C4-2B (cell line): ENCODE data around the gene DNAH8.

Source experiments
- CTCF ChIP-seq: fragments of 450-650 bp; conservative IDR thresholded peaks from 2 replicates; pipeline ENCODE4 v1.5.1; 2017; ENCODE audit warnings: mild to moderate bottlenecking
- ZFX ChIP-seq: fragments of 450-650 bp; IDR thresholded peaks from 2 replicates; pipeline ENCODE4 v1.6.1; 2017

GRCh38 chr6:38708496-38708895 lies 6.6 kb upstream of the DNAH8 start:
- TF ChIP-seq CTCF (no peak; the same call in none of the 2 replicates), ZFX (no peak)
